Chondrocyte (in vitro differentiated cells): ENCODE measurements around the gene DOK7. TPM values are rescaled to one million over a fixed set of nuclear protein-coding genes. Genes with fewer than 3 reads are reported as not detected.

Source experiments
- DNase-seq: peaks from one replicate; pipeline ENCODE4 v3.0.0; 2021; ENCODE audit warnings: mixed read lengths, low spot score
- H3K27ac Mint-ChIP-seq: one replicate; pipeline ENCODE4 v1.8.0; 2021; ENCODE audit warnings: mild to moderate bottlenecking, moderate library complexity, mixed read lengths; ENCODE audit not compliant: unreplicated experiment
- H3K27me3 Mint-ChIP-seq: 2 replicates; pipeline ENCODE4 v1.8.0; 2021; ENCODE audit warnings: low read depth, mixed read lengths
- H3K36me3 Mint-ChIP-seq: 2 replicates; pipeline ENCODE4 v1.8.0; 2021; ENCODE audit warnings: low read depth, mixed read lengths
- H3K4me1 Mint-ChIP-seq: 2 replicates; pipeline ENCODE4 v1.8.0; 2021; ENCODE audit warnings: low read depth, mild to moderate bottlenecking, mixed read lengths
- H3K4me3 Mint-ChIP-seq: one replicate; pipeline ENCODE4 v1.8.0; 2021; ENCODE audit warnings: mild to moderate bottlenecking, moderate library complexity, mixed read lengths; ENCODE audit not compliant: unreplicated experiment
- H3K9me3 Mint-ChIP-seq: 2 replicates; pipeline ENCODE4 v1.8.0; 2021; ENCODE audit warnings: low read depth, mixed read lengths
- total RNA-seq: library from RNA; stranded (reverse); gene quantifications from 3 replicates; pipeline ENCODE4 v1.2.1, GENCODE V29; 2021
- TF ChIP-seq, protein P1 (sequence below): fragments of 200-600 bp; sonication (generic); IDR thresholded peaks from 2 replicates; pipeline ENCODE4 v1.5.0; 2021; ENCODE audit warnings: antibody characterized with exemption, mild to moderate bottlenecking, moderate library complexity

DOK7 gene
- total RNA-seq, 1 donor from 2014 or later: 0.37 TPM

DNA sequence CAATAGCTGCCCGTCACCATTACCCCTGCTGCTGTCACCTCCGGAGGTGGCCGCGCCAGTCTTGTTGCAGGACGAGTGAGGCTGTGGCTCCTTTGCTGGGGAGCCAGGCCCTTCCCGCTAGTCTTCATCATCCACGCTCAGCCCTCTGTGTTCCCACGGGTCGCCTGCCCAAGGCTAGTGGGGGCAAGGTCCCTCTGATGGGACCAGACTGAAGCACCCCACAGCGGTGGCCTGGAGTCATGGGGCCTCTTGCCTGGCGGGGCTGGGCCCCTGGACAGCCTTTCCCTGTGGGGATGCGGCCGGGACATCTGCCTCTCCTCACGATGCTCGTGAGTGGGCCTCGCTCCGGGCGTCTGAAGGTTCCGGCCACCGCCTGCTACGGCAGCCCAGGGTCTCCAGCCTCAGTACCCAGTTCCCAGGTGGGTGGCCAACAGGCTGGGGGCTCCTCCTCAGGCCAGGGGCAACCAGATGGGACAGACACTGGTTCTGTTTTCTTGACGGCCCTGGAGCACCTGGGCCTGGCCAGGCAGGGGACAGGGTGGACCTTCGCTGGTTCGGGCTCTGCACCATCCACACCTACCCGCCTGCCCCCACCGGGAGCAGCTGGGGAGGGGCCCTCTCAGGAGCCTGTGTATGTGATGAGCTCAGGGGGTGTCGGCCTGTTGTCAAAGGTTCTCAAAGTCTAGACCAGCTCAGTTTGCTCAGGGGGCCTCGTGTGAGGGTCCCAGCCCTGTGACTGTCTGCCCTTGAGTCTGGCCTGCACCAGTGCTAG is 32.3 kb downstream of the DOK7 start:
- Mint-ChIP-seq H3K36me3 (no peaks in the 10 kb centered on the region), H3K4me1 (peaks cover 3% of the 10 kb centered on the region), H3K9me3 (no peaks in the 10 kb centered on the region), H3K27ac (no peak overlapping the region), H3K4me3 (no peak overlapping the region), H3K27me3 (peaks cover 13% of the 10 kb centered on the region)
- TF ChIP-seq, protein P1, sequence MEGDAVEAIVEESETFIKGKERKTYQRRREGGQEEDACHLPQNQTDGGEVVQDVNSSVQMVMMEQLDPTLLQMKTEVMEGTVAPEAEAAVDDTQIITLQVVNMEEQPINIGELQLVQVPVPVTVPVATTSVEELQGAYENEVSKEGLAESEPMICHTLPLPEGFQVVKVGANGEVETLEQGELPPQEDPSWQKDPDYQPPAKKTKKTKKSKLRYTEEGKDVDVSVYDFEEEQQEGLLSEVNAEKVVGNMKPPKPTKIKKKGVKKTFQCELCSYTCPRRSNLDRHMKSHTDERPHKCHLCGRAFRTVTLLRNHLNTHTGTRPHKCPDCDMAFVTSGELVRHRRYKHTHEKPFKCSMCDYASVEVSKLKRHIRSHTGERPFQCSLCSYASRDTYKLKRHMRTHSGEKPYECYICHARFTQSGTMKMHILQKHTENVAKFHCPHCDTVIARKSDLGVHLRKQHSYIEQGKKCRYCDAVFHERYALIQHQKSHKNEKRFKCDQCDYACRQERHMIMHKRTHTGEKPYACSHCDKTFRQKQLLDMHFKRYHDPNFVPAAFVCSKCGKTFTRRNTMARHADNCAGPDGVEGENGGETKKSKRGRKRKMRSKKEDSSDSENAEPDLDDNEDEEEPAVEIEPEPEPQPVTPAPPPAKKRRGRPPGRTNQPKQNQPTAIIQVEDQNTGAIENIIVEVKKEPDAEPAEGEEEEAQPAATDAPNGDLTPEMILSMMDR: no peak
- DNase-seq: no peak

DNA sequence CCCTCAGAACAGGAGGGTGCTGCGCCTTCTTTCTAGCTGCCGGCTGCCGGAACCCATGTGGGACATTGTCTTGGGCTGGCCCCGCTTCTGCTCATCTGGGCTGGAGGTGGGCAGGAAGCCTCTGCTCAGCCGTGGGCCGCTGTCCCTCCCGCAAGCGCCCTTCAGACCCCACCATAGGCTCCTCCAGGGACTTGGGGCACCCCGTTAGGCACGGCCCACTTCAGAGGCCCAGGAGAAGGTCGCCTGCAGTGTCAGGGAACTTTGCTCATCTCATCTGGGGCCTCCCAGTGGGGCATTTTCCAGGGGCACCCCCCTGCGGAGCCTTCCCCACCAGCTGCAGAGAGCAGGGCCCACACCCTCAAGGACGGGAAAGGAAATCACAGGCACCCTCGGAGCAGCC is 32.9 kb downstream of the DOK7 start:
- Mint-ChIP-seq H3K4me1 (peaks cover 3% of the 10 kb centered on the region), H3K9me3 (no peaks in the 10 kb centered on the region), H3K36me3 (no peaks in the 10 kb centered on the region), H3K27ac (no peak overlapping the region), H3K27me3 (peaks cover 13% of the 10 kb centered on the region), H3K4me3 (no peak overlapping the region)
- TF ChIP-seq, protein P1: no peak
- DNase-seq: no peak

DNA sequence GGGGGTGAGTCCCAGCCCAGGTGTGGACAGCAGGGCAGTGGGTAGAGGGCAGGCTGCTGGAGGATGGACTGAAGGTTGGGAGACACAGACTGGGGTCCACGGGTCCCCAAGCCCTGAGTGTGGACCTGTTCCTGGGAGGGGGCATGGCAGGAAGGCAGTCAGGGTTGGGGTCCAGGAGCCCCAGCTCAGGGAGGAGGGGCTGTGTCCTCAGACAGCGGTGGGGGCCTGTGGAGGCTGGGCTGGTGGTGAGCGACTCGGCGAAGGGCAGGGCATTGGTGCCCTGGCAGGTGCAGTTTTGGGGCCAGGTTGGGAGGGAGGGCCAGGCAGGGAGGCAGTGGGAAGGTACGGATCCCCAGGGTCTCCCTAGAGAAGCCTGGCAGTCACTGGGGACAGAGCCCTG is 34.0 kb downstream of the DOK7 start:
- Mint-ChIP-seq H3K36me3 (no peaks in the 10 kb centered on the region), H3K9me3 (no peaks in the 10 kb centered on the region), H3K4me1 (peaks cover under 1% of the 10 kb centered on the region), H3K27me3 (peaks cover 3% of the 10 kb centered on the region), H3K27ac (no peak overlapping the region), H3K4me3 (no peak overlapping the region)
- TF ChIP-seq, protein P1: no peak
- DNase-seq: no peak

DNA sequence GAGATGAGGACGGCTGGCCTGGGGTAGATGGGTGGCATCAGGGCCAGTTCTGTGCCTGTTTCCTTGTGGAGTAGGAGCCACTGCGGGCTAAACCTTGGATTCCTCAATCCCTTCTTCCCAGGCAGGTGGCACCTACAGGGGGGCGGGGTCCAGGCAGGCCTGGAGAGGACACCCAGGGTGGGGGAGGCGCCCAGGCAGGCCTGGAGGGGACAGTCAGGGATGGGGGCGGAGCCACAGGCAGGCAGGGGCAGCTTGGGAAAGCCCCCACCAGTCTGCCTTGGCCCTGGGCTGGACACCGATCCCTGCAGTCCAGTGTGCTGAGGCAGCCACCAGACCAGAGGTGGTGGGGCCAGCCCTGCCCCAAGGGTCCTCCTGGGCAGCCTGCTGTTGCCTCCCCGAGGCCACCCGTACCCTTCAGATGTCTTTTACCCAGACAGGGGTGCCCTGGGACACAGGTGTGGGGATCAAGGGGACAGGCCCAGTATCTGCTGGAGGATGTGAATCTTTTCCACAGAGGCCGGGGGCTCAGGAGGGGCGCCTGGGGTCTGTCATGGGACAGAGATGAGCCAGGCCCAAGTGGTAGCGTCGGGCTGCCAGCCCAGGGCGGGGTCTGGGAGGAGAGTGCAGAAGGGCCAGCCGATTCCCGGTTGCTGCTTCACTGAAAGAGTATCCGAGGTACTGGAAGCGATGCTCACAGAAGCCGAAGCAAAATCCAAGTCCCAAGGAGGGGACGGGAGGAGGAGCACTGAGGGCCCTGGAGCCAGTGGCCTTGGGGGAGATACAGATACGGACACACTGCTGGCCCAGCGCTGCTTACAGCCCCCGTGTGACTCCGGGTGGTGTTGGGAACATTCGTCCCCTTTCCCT is 34.6 kb downstream of the DOK7 start:
- Mint-ChIP-seq H3K36me3 (no peaks in the 10 kb centered on the region), H3K4me1 (no peaks in the 10 kb centered on the region), H3K27ac (no peak overlapping the region), H3K9me3 (no peaks in the 10 kb centered on the region), H3K27me3 (no peaks in the 10 kb centered on the region), H3K4me3 (no peak overlapping the region)
- TF ChIP-seq, protein P1: no peak
- DNase-seq: no peak

DNA sequence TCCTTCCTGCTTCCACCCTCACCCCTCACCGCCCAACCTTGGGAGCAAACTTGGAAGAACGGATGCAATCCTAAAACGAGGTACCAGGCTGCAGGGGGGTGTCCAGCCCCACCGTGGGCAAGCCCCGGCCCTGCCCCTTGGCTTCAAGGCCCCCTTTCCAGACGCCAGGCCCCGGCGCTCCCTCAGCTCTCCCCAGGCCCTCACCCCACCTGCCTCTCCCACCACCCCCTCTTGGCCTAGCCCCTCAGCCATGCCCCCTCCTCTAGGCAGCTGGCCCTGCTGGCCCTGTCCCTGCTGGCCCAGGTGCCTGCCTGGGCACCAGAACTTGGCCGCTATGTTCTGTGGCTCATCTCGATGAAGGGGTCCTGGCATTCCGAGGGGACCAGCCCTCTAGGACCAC is 35.3 kb downstream of the DOK7 start:
- no peaks in the 10 kb centered on the region for H3K27me3 Mint-ChIP-seq
- H3K4me3 Mint-ChIP-seq: no peak overlapping the region
- H3K4me1 Mint-ChIP-seq: no peaks in the 10 kb centered on the region
- no peaks in the 10 kb centered on the region for H3K9me3 Mint-ChIP-seq
- H3K36me3 Mint-ChIP-seq: peaks cover 2% of the 10 kb centered on the region
- DNase-seq: no peak
- TF ChIP-seq, protein P1: no peak
- H3K27ac Mint-ChIP-seq: no peak overlapping the region
